OCI-LY3 (cell line): ENCODE results near the gene SIX1.

Experiments used
- CTCF ChIP-seq: fragments of 200-600, 300-600 bp; sonication (generic); IDR thresholded peaks from 2 replicates; pipeline ENCODE4 v1.5.1; 2014; ENCODE audit warnings: antibody characterized with exemption, low read length, low read depth
- EZH2phosphoT487 ChIP-seq: fragments of 200-600 bp; shearing (Covaris generic); IDR thresholded peaks from 2 replicates; pipeline ENCODE4 v1.6.1; 2018; ENCODE audit warnings: antibody characterized with exemption, mixed run types, low read depth

GRCh38 chr14:60651796-60652673 is 2.8 kb upstream of the SIX1 start:
- no peak for TF ChIP-seq CTCF
- no peak for TF ChIP-seq EZH2phosphoT487
